ENCODE results near the gene PTGS2. TPM values are rescaled to one million over a fixed set of nuclear protein-coding genes. Genes with fewer than 3 reads are reported as not detected.

The PTGS2 gene
- total and polyA plus RNA-seq, 12 donors, result 0.23 to 7.1 (median 1.2) TPM

DNA sequence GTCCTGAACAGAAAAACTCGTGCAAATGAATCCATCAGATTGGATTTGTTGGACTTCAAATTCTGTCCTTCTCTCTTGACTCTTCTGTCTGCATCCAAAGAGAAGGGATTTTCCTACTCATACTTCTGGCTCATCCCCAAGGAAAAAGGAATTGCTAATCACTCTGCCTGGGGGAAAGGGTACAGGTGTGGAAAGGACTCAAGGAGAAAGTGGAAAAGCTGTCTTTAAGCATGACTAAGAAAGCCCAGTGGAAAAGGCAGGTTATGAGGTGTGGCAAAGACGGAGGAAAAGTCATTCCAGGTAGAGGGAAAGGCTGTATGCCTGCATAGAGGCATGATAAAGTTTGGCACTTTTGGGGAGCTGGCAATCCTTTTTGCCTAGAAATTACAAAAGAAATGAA is 43.4 kb downstream of the PTGS2 start:
- no peak overlapping the region for H3K4me3 ChIP-seq
- intact Hi-C loops (cut with DNase I), result no loop called here
- no peak for DNase-seq
- no peaks in the 10 kb centered on the region for H3K36me3 ChIP-seq
- H3K27me3 ChIP-seq, result no peaks in the 10 kb centered on the region
- no peaks in the 10 kb centered on the region for H3K9me3 ChIP-seq
- WGBS, 2 donors, result 89 to 90% methylated on average over 2 of the region's 2 CpGs
- no peaks in the 10 kb centered on the region for H3K4me1 ChIP-seq
- TF ChIP-seq, protein P1, sequence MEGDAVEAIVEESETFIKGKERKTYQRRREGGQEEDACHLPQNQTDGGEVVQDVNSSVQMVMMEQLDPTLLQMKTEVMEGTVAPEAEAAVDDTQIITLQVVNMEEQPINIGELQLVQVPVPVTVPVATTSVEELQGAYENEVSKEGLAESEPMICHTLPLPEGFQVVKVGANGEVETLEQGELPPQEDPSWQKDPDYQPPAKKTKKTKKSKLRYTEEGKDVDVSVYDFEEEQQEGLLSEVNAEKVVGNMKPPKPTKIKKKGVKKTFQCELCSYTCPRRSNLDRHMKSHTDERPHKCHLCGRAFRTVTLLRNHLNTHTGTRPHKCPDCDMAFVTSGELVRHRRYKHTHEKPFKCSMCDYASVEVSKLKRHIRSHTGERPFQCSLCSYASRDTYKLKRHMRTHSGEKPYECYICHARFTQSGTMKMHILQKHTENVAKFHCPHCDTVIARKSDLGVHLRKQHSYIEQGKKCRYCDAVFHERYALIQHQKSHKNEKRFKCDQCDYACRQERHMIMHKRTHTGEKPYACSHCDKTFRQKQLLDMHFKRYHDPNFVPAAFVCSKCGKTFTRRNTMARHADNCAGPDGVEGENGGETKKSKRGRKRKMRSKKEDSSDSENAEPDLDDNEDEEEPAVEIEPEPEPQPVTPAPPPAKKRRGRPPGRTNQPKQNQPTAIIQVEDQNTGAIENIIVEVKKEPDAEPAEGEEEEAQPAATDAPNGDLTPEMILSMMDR (IDR thresholded peaks at IDR 0.05), result no peak
- H3K27ac ChIP-seq, result no peak overlapping the region
- ATAC-seq, result no peak

- 86 to 96% methylated on average over 2 of the region's 2 CpGs for WGBS, 2 donors
- no peak overlapping the region for H3K4me3 ChIP-seq
- DNase-seq (no peak), ATAC-seq (no peak)
- H3K36me3 ChIP-seq, result no peaks in the 10 kb centered on the region
- no peaks in the 10 kb centered on the region for H3K4me1 ChIP-seq
- no peak overlapping the region for H3K27ac ChIP-seq
- no peaks in the 10 kb centered on the region for H3K27me3 ChIP-seq
- intact Hi-C loops (cut with DNase I), result no loop called here
- H3K9me3 ChIP-seq, result no peaks in the 10 kb centered on the region
- TF ChIP-seq, protein P1 (IDR thresholded peaks at IDR 0.05), result no peak
Measured at GRCh38 chr1:186634511-186634910, 45.7 kb downstream of the PTGS2 start.

- intact Hi-C loops (cut with DNase I), result no loop called here
- WGBS, 2 donors, result 73 to 89% methylated on average over 1 of the region's 1 CpG
- no peaks in the 10 kb centered on the region for H3K27me3 ChIP-seq
- no peaks in the 10 kb centered on the region for H3K9me3 ChIP-seq
- H3K27ac ChIP-seq, result no peak overlapping the region
- DNase-seq, result no peak
- no peak overlapping the region for H3K4me3 ChIP-seq
- H3K4me1 ChIP-seq, result no peaks in the 10 kb centered on the region
- no peaks in the 10 kb centered on the region for H3K36me3 ChIP-seq
- no peak for ATAC-seq
- TF ChIP-seq, protein P1 (IDR thresholded peaks at IDR 0.05), result no peak
Measured at GRCh38 chr1:186633116-186633515, 47.1 kb downstream of the PTGS2 start.

DNA sequence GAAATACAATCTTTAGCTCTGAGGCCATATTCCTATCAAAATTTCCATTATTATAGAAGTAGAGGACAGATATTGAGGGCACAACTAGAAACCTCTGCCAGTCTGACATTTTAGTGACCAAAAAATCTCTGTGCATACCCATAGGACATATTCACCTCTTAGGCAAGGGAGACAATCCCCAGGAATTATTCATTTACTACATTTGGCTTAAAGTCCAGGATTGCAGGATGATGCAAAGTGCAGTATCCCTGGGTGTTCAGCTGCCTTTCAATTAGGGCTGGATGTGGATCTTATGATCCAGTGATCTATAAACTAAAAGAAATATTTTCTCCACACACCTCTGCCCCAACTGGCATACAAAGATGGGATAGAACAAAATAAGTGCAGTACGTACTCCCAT is 50.9 kb downstream of the PTGS2 start:
- Histone ChIP-seq H3K4me3 (no peak overlapping the region), H3K4me1 (peaks cover 0 to 16% (median 7%) of the 10 kb centered on the region in 9 donors), H3K27me3 (no peaks in the 10 kb centered on the region), H3K9me3 (no peaks in the 10 kb centered on the region), H3K27ac (no peak overlapping the region), H3K36me3 (no peaks in the 10 kb centered on the region)
- DNase-seq (no peak), ATAC-seq (no peak)
- WGBS, 2 donors, result 84% methylated on average over 1 of the region's 1 CpG
- intact Hi-C loops (cut with DNase I), result no loop called here
- TF ChIP-seq, protein P1 (IDR thresholded peaks at IDR 0.05), result no peak

DNA sequence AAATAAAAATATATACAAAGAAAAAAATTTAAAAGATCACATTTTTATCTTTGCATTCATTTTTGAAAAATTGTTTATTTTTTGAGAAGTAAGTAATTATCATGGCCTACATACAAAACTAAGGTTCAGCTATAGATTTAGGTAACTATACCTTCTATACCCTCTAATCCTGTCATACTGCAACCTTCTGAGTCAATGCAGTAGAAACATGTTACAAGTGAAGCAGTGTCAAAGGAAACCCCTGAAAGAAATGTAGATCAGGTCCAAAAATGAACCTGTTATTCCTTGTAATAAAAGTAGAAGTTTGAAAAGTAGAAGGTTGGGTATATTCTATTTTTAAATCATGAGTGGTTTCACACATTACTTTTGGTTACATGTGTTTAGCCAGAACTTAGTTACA is 51.3 kb downstream of the PTGS2 start:
- Histone ChIP-seq H3K36me3 (no peaks in the 10 kb centered on the region), H3K27ac (no peak overlapping the region), H3K9me3 (no peaks in the 10 kb centered on the region), H3K4me1 (peaks cover 0 to 16% (median 7%) of the 10 kb centered on the region in 9 donors), H3K27me3 (no peaks in the 10 kb centered on the region), H3K4me3 (no peak overlapping the region)
- DNase-seq, result no peak
- intact Hi-C loops (cut with DNase I), result no loop called here
- TF ChIP-seq, protein P1 (IDR thresholded peaks at IDR 0.05), result no peak
- ATAC-seq, result no peak
